ENCODE data around the gene STARD9.

The STARD9 gene

DNA sequence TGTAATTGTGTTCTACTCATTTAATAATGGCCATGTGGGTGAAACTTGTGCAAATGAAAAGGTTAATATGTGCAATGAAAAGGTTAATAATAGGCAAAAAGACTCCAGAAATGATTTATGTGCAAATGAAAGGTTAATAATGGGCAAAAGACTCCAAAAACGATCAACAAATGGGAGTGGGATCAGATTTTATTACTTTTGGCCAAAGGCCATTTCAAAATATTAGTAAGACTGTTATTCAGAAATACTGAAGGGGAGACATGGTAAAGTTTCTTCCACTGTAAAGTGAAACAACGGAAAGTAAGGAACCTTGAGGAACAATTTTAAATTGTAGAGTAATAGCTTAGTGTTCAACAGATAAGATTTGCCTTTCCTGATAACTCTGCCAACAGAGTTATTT, 40.7 kb downstream of the STARD9 start:
- CTCF ChIA-PET: no interaction called here
- H3K4me3 ChIP-seq (ENCODE audit: low read depth, low read length): no peak overlapping the region
- no peak for DNase-seq (ENCODE audit: low read depth, low spot score)
- TF ChIP-seq, protein P1, sequence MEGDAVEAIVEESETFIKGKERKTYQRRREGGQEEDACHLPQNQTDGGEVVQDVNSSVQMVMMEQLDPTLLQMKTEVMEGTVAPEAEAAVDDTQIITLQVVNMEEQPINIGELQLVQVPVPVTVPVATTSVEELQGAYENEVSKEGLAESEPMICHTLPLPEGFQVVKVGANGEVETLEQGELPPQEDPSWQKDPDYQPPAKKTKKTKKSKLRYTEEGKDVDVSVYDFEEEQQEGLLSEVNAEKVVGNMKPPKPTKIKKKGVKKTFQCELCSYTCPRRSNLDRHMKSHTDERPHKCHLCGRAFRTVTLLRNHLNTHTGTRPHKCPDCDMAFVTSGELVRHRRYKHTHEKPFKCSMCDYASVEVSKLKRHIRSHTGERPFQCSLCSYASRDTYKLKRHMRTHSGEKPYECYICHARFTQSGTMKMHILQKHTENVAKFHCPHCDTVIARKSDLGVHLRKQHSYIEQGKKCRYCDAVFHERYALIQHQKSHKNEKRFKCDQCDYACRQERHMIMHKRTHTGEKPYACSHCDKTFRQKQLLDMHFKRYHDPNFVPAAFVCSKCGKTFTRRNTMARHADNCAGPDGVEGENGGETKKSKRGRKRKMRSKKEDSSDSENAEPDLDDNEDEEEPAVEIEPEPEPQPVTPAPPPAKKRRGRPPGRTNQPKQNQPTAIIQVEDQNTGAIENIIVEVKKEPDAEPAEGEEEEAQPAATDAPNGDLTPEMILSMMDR (IDR thresholded peaks at IDR 0.05; ENCODE audit: insufficient read depth, low read length, missing control alignments): no peak
- POLR2A ChIA-PET: no interaction called here

- CTCF ChIA-PET: no interaction called here
- TF ChIP-seq, protein P1 (IDR thresholded peaks at IDR 0.05; ENCODE audit: insufficient read depth, low read length, missing control alignments): no peak
- POLR2A ChIA-PET: no interaction called here
- no peak for DNase-seq (ENCODE audit: low read depth, low spot score)
- H3K4me3 ChIP-seq (ENCODE audit: low read depth, low read length): no peak overlapping the region
Observed at GRCh38 chr15:42619656-42620371, 44.4 kb downstream of the STARD9 start.

GRCh38 chr15:42621386-42621785, 46.0 kb downstream of the STARD9 start:
- no peak overlapping the region for H3K4me3 ChIP-seq (ENCODE audit: low read depth, low read length)
- TF ChIP-seq, protein P1 (IDR thresholded peaks at IDR 0.05; ENCODE audit: insufficient read depth, low read length, missing control alignments): no peak
- ChIA-PET CTCF (interaction anchor here (0.6 kb wide), 1 partner anchor 31 kb away, joined by 3 read pairs; no protein-coding TSS in a partner anchor), POLR2A (interaction anchor here (0.8 kb wide), 1 partner anchor 46 kb away, joined by 3 read pairs; the partner anchor contains the start of gene STARD9)
- no peak for DNase-seq (ENCODE audit: low read depth, low spot score)

GRCh38 chr15:42621996-42622925, 46.9 kb downstream of the STARD9 start:
- no peak for DNase-seq (ENCODE audit: low read depth, low spot score)
- no peak overlapping the region for H3K4me3 ChIP-seq (ENCODE audit: low read depth, low read length)
- ChIA-PET CTCF (interaction anchor here (1.0 kb wide), 1 partner anchor 17 kb away, joined by 3 read pairs; no protein-coding TSS in a partner anchor), POLR2A (interaction anchor here (0.8 kb wide), 1 partner anchor 47 kb away, joined by 3 read pairs; the partner anchor contains the start of gene STARD9)
- TF ChIP-seq, protein P1 (IDR thresholded peaks at IDR 0.05; ENCODE audit: insufficient read depth, low read length, missing control alignments): no peak

- H3K4me3 ChIP-seq (ENCODE audit: low read depth, low read length): no peak overlapping the region
- ChIA-PET POLR2A (no interaction called here), CTCF (interaction anchor here (1.4 kb wide), 1 partner anchor 16 kb away, joined by 4 read pairs; no protein-coding TSS in a partner anchor)
- TF ChIP-seq, protein P1 (IDR thresholded peaks at IDR 0.05; ENCODE audit: insufficient read depth, low read length, missing control alignments): no peak
- DNase-seq (ENCODE audit: low read depth, low spot score): no peak
Observed at GRCh38 chr15:42623951-42624350, 48.5 kb downstream of the STARD9 start.

- TF ChIP-seq, protein P1 (IDR thresholded peaks at IDR 0.05; ENCODE audit: insufficient read depth, low read length, missing control alignments): no peak
- no peak overlapping the region for H3K4me3 ChIP-seq (ENCODE audit: low read depth, low read length)
- no peak for DNase-seq (ENCODE audit: low read depth, low spot score)
- POLR2A ChIA-PET: no interaction called here
- CTCF ChIA-PET: interaction anchor here (0.7 kb wide), 1 partner anchor 8 kb away, joined by 3 read pairs; no protein-coding TSS in a partner anchor
Observed at GRCh38 chr15:42627485-42627884, 52.1 kb downstream of the STARD9 start.

Data from AG04449 (cell line).